ENCODE data around the gene CLIP1.

The CLIP1 gene

DNA sequence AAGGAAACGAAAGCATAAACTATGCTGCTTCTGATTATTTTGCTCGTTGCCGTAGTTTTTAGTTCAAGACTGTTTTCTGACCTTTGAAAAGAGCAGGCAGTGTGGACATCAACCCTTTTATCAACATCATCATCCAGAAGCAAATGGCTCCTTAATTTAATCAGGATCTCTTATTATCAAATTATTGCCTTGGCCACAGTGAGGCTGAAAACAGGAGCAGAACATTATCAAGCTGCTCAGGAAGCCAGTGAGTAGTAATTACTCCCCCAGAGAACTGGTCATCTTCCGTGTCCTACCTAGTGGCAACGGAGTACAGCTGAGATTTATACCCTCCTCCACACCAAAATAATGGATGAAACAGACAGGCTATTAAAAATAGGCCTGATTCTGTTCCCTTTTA is 194.4 kb downstream of the CLIP1 start:
- no peaks in the 10 kb centered on the region for H3K9me3 ChIP-seq (ENCODE audit: control insufficient read depth, insufficient read depth, low read length)

DNA sequence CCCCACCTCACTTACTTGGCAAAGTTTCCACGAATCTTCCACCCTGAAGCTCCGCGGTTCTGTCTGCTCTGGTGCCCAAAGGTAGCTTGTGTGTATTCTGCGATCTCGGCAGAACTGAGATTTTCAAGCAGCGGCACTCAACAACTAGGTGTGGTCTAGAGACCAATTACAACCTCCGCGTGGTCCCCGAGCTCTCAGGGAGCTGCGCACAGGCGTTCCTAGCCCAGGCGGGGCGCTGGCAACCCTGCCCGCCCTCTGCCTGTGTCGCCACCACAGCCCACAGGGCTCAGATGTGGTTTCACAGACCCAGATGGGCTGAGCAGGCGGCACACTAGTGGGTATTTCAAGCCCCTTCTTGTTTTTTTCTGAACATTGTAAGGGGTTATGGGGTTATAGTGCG is 195.1 kb downstream of the CLIP1 start:
- Histone ChIP-seq H3K4me1 (ENCODE audit: insufficient read depth, low read length) (peaks cover 7% of the 10 kb centered on the region), H3K36me3 (ENCODE audit: insufficient read depth, low read length) (no peaks in the 10 kb centered on the region), H3K9me3 (ENCODE audit: control insufficient read depth, insufficient read depth, low read length) (no peaks in the 10 kb centered on the region), H3K9ac (ENCODE audit: low read depth, low read length) (no peak overlapping the region)

More for the DNA sequence above, 194.4 kb downstream of the CLIP1 start:
- H3K36me3 ChIP-seq (ENCODE audit: insufficient read depth, low read length) = no peaks in the 10 kb centered on the region
- no peak overlapping the region for H3K9ac ChIP-seq (ENCODE audit: low read depth, low read length)
- H3K4me1 ChIP-seq (ENCODE audit: insufficient read depth, low read length) = peaks cover 7% of the 10 kb centered on the region

DNA sequence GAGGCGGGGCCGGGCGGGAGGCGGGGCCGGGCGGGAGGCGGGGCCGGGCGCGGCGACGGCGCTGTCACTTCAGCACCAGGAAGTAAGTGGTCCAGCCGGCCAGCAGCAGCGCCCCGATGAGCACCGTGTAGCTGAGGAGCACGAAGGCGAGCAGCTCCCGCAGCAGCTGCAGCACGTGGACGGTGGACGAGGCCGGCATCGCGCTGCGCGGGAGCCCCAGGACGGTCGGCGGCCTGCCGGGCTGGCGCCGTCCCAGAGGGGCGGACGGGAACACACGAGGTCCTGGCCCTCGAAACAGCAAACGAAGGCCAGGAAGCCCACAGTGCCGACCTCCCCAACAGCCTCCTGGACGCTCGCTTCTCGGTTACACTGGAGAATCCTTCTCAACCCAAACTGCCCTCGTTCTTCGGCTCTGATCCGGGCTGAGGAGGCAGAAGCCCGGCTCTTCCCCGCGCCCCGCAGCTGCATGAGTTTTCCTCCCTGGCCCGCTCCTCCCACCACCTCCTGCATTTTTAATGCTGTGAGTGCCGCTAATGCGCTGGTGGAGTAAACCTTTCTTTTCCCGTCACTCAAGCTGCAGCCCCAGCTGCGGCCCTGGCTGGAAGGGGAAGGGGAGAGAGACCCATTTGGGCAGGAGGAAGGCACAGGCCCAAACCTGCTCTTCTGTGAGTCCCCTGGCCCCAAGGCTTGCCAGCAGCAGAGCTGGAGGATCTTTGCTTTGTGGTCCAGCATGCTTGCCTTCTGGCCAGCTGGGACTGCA is 195.9 kb downstream of the CLIP1 start:
- Histone ChIP-seq H3K36me3 (ENCODE audit: insufficient read depth, low read length) (peaks cover 3% of the 10 kb centered on the region; the same call in 1 of the 2 replicates), H3K9me3 (ENCODE audit: control insufficient read depth, insufficient read depth, low read length) (no peaks in the 10 kb centered on the region), H3K9ac (ENCODE audit: low read depth, low read length) (peak overlapping the region; percentile 25; the same call in 1 of the 2 replicates), H3K4me1 (ENCODE audit: insufficient read depth, low read length) (peaks cover 7% of the 10 kb centered on the region)

DNA sequence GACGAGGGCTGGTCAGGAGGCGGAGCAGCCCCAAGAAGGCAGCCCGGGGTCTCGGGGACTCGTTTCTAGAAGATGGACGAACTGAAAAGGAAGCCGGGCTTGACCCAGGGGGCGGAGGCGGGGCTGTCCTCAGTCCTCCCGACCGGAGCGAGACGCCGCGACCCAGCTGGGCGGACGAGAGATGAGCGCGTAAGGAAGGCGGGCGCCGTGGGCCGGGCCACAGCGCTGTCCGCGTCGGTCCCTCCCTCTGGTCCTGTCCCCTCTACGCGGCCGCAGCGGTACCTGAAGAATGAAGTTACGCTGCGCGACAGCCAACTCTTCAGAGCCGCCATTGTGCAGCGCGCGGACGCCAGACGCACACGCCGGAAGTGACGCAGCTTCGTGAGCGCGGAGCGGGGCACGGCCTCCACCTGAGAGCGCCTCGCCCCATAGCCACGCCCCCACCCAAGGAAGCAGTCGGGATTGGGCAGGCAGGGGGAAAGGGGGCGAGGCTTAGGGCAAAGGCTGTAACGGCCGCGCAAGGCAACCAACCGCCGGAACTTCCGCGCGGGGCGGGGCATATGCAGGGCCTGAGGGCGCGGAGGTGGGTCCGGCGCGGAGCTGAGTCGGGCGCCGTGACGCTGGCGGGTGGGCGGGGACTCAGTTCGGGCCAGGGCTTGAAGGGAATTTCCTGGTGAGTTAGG is 196.6 kb downstream of the CLIP1 start, which contains the start of gene DIABLO:
TSS of gene DIABLO (minus strand) at position 370 of the 683 bp plus-strand sequence. CDS start at position 332, 38 bp downstream.
- Histone ChIP-seq H3K9me3 (ENCODE audit: control insufficient read depth, insufficient read depth, low read length) (no peaks in the 10 kb centered on the region), H3K36me3 (ENCODE audit: insufficient read depth, low read length) (peaks cover 10% of the 10 kb centered on the region), H3K9ac (ENCODE audit: low read depth, low read length) (peak within 1 kb of the TSS; percentile 86), H3K4me1 (ENCODE audit: insufficient read depth, low read length) (peaks cover 7% of the 10 kb centered on the region)
